Measurements from ENCODE around the gene CAB39.
A peak's percentile ranks its signal among the peaks of the same experiment; 100 is the strongest.

Gene CAB39

DNA sequence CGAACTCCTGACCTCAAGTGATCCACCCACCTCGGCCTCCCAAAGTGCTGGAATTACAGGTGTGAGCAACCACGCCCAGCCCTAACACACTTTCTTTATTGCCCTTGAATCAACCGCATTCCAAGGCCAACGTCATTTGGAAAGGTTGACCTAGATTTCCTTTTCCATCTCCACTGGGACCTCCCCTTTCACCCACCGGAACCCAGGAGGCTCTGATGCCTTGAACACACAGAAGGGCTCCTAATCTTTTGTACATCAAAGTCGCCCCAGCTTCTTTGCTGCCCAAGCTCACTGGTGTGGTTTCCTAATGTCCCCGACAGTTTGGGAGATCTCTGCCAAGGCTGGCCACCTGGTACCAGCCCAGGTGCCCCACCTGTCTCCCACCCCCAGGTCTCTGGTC lies 46.2 kb upstream of the CAB39 start:
- Histone ChIP-seq H3K36me3 (ENCODE audit: insufficient read depth) (no peaks in the 10 kb centered on the region), H2AFZ (ENCODE audit: low read depth) (no peak overlapping the region), H3K27me3 (ENCODE audit: insufficient read depth, low read depth) (no peaks in the 10 kb centered on the region), H3K27ac (peak overlapping the region; percentile 96; the same call in 1 of the 2 replicates), H3K79me2 (ENCODE audit: insufficient read depth, low read depth) (no peaks in the 10 kb centered on the region), H3K9ac (no peak overlapping the region), H3K4me1 (ENCODE audit: low read depth, poor library complexity, severe bottlenecking) (peaks cover 88% of the 10 kb centered on the region), H4K20me1 (ENCODE audit: insufficient read depth) (no peaks in the 10 kb centered on the region), H3K4me3 (IDR thresholded peaks at IDR 0.05; ENCODE audit: insufficient read depth, low read depth, low read length) (no peak overlapping the region), H3K4me2 (peak overlapping the region; percentile 95)
- TF ChIP-seq CTCF (conservative IDR thresholded peaks at IDR 0.05; ENCODE audit: low read depth, low read length), result no peak

DNA sequence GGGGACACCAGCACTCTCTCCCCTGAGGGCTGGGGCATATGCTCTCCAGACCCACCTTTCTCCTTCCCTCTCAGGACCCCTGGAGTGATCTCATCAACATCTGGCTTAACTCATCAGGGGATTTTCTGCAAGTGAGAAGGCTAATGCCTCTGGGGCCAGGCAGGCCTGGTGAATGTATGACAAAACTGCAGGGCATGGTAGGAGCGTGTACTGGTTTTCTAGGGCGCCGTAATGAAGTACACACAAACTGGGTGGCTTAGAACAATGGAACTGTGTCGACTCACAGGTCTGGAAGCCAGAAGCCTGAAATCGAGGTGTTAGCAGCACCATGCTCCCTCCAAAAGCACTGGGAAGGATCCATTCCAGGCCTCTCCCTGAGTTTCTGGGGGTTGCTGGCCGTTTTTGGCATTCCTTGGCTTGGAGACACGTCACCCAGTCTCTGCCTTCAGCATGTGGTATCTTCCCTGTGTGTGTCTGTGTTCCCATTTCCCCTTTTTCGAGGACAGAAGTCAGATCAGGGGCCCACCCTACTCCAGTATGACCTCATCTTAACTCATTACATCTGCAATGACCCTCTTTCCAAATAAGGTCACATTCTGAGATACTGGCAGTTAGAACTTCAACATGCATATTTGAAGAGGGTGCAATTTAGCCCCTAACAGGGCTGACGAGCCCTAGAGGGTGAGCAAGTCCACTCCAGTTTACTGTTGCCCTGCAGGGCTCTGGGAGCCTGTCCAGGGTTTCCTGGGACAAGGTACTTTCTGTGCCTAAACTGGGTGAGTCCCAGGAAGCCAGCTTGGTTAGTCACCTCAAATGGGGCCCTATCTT lies 45.5 kb upstream of the CAB39 start:
- Histone ChIP-seq H3K4me1 (ENCODE audit: low read depth, poor library complexity, severe bottlenecking) (peaks cover 88% of the 10 kb centered on the region), H3K9ac (peak overlapping the region; percentile 71), H4K20me1 (ENCODE audit: insufficient read depth) (no peaks in the 10 kb centered on the region), H2AFZ (ENCODE audit: low read depth) (peak overlapping the region; percentile 62; the same call in 1 of the 2 replicates), H3K4me2 (peak overlapping the region; percentile 95), H3K27ac (peak overlapping the region; percentile 96), H3K36me3 (ENCODE audit: insufficient read depth) (no peaks in the 10 kb centered on the region), H3K4me3 (IDR thresholded peaks at IDR 0.05; ENCODE audit: insufficient read depth, low read depth, low read length) (no peak overlapping the region), H3K27me3 (ENCODE audit: insufficient read depth, low read depth) (no peaks in the 10 kb centered on the region), H3K79me2 (ENCODE audit: insufficient read depth, low read depth) (no peaks in the 10 kb centered on the region)
- TF ChIP-seq CTCF (conservative IDR thresholded peaks at IDR 0.05; ENCODE audit: low read depth, low read length), result no peak

DNA sequence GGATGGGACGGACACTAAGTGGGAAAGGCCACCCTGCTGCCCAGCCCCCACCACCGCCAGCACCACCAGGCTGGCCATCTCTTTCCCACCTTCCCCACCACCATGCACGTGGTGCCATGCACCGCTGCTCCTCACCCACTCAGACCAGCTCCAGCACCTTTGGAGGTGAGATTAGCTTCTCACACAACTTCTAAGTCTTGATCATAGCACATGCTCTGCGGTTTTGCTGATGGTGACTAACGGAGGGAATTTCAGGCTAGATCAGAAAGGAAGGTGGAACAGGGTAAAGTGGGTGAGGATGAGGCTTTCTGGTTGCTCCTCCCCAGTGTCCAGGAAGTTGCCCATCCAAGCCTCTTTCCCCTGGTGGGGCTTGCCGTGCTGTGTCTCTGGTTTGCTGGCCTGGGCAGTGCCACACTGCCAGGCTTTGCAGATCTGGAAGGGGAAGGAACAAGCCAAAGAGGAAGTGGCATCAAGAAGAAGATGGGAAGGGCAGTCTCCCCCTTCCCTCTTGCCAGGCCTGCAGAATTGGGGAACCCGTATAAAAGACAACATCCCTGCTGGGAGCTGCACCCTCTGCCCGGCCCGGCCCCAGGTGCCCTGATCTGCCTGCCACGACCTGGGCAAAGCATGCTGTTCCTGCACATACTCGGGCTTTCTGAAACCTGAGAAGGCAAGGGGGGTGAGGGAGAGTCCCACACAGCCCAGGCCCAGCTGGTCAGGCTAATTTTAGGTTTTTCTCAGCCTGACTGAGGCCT lies 44.3 kb upstream of the CAB39 start:
- peak overlapping the region; percentile 62 for H2AFZ ChIP-seq (ENCODE audit: low read depth)

GRCh38 chr2:230668939-230669303 lies 43.7 kb upstream of the CAB39 start:
- H3K27ac ChIP-seq, result peak overlapping the region; percentile 96

More for the DNA sequence above, 44.3 kb upstream of the CAB39 start:
- Histone ChIP-seq H3K27ac (peak overlapping the region; percentile 96), H3K4me2 (peak overlapping the region; percentile 95), H3K9ac (peak overlapping the region; percentile 71), H3K79me2 (ENCODE audit: insufficient read depth, low read depth) (no peaks in the 10 kb centered on the region), H3K27me3 (ENCODE audit: insufficient read depth, low read depth) (no peaks in the 10 kb centered on the region), H3K36me3 (ENCODE audit: insufficient read depth) (no peaks in the 10 kb centered on the region), H3K4me1 (ENCODE audit: low read depth, poor library complexity, severe bottlenecking) (peaks cover 77% of the 10 kb centered on the region), H3K4me3 (IDR thresholded peaks at IDR 0.05; ENCODE audit: insufficient read depth, low read depth, low read length) (no peak overlapping the region), H4K20me1 (ENCODE audit: insufficient read depth) (no peaks in the 10 kb centered on the region)
- no peak for TF ChIP-seq CTCF (conservative IDR thresholded peaks at IDR 0.05; ENCODE audit: low read depth, low read length)

More at GRCh38 chr2:230668939-230669303, 43.7 kb upstream of the CAB39 start:
- no peak for TF ChIP-seq CTCF (conservative IDR thresholded peaks at IDR 0.05; ENCODE audit: low read depth, low read length)
- H3K4me2 ChIP-seq, result peak overlapping the region; percentile 95
- no peaks in the 10 kb centered on the region for H4K20me1 ChIP-seq (ENCODE audit: insufficient read depth)
- H3K9ac ChIP-seq, result peak overlapping the region; percentile 71
- H2AFZ ChIP-seq (ENCODE audit: low read depth), result peak overlapping the region; percentile 62; the same call in 1 of the 2 replicates
- no peaks in the 10 kb centered on the region for H3K27me3 ChIP-seq (ENCODE audit: insufficient read depth, low read depth)
- H3K4me1 ChIP-seq (ENCODE audit: low read depth, poor library complexity, severe bottlenecking), result peaks cover 73% of the 10 kb centered on the region
- H3K4me3 ChIP-seq (IDR thresholded peaks at IDR 0.05; ENCODE audit: insufficient read depth, low read depth, low read length), result no peak overlapping the region
- no peaks in the 10 kb centered on the region for H3K79me2 ChIP-seq (ENCODE audit: insufficient read depth, low read depth)
- no peaks in the 10 kb centered on the region for H3K36me3 ChIP-seq (ENCODE audit: insufficient read depth)
